BLaER1 (cell line): ENCODE results near the gene CGB1.

Experiments
- H3K27ac ChIP-seq: shearing (Covaris generic); formaldehyde crosslinking; 2 replicates; pipeline ENCODE4 v1.8.1; 2022
- H3K27me3 ChIP-seq: shearing (Covaris generic); formaldehyde crosslinking; 2 replicates; pipeline ENCODE4 v1.8.1; 2022
- H3K36me3 ChIP-seq: shearing (Covaris generic); formaldehyde crosslinking; 2 replicates; pipeline ENCODE4 v1.8.1; 2022
- H3K4me1 ChIP-seq: shearing (Covaris generic); formaldehyde crosslinking; 2 replicates; pipeline ENCODE4 v1.8.1; 2022
- H3K4me2 ChIP-seq: shearing (Covaris generic); formaldehyde crosslinking; 2 replicates; pipeline ENCODE4 v1.8.1; 2022
- H3K4me3 ChIP-seq: shearing (Covaris generic); formaldehyde crosslinking; 2 replicates; pipeline ENCODE4 v1.8.1; 2022
- H3K9ac ChIP-seq: shearing (Covaris generic); formaldehyde crosslinking; 2 replicates; pipeline ENCODE4 v1.8.1; 2022
- H3K9me3 ChIP-seq: shearing (Covaris generic); formaldehyde crosslinking; 2 replicates; pipeline ENCODE4 v1.8.1; 2022
- H4K20me1 ChIP-seq: shearing (Covaris generic); formaldehyde crosslinking; 2 replicates; pipeline ENCODE4 v1.8.1; 2022
- Cebpa-rat ChIP-seq: shearing (Covaris generic); IDR thresholded peaks from 2 replicates; pipeline ENCODE4 v1.8.1; 2022

Gene CGB1

DNA sequence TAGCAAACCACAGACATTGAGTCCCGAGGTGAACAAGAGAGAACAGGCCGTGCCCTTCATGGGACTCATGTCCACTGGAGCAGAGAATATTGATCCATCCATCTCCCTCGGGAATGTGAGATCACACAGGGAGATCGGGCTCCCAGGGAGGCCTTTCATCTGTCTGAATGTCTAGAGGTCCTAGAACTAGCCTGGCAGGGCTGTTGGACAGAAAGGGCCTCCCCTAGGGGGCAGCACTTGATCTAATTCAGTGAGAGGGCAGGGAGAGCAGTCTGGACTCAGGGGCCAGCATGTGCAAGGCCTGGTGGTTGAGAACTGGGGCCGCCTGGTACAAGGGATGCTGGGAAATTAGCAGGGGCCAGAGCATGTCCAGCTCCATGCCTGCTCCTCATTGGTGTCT is 38.7 kb downstream of the CGB1 start:
- Histone ChIP-seq H3K4me1 (peaks cover 23% of the 10 kb centered on the region), H4K20me1 (peaks cover 67% of the 10 kb centered on the region), H3K4me3 (no peak overlapping the region), H3K27me3 (no peaks in the 10 kb centered on the region), H3K4me2 (no peak overlapping the region), H3K27ac (no peak overlapping the region), H3K9me3 (no peaks in the 10 kb centered on the region), H3K9ac (no peak overlapping the region), H3K36me3 (peaks cover 54% of the 10 kb centered on the region)
- no peak for TF ChIP-seq Cebpa-rat

DNA sequence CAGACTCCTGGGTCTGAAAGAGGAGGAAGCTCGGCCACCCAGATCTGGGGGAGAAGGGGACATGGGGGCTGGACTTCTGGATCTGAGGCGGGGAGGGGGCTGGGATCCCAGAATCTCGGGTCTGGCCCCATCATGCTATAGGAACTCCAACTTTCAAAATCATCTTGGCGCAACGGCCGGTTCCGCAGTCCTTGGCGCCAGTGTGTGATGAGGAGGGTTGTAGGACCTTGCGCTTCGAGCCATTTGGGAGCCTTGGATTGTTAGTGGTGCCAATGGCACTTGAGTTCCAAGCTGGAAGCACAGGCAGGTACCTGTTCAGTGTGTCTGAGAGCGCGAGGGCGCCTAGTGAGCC is 42.7 kb downstream of the CGB1 start:
- Histone ChIP-seq H3K36me3 (peaks cover 26% of the 10 kb centered on the region), H3K9me3 (no peaks in the 10 kb centered on the region)

DNA sequence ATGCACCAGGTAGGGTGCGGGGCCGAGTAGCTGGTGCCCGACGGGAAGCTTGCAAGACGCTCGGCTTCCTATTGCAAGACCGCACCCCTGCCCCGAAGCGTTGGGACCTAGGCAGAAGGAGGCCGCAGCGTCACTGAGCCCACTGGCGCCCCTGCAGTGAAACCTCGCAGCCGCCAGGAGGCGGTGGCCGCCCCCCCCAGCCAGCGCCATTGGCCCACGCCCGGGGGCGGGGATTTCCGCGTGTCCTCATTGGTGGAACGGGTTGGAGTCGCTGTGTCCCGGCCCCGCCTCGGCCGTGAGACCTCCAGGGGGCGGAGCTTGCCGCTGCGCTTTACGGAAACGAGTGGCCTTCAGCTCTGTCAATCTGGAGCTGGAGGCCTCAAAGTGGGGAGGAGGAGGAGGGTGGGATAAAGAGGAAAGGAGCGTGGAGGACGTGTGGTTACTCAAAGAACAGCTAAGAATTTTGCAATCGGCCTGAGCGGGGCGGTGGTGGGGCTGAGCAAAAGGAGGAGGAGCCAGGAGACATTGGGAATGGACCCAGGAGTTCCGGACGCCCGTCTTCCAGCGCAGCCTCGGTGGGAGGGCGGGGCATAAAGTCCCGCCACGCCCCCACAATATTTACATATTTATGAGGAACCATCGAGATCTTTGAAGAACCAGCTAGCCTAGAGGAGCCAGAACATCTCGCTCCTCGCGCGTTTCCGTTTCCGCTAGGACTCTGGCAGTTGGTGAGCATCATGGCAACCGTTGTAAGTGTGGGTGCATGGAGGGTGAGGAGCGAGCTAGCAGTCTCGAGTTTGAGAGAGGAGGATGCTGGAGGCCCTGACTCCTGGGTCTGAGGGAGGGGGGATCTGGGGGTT is 43.3 kb downstream of the CGB1 start, which contains the start of the genes GYS1 and RUVBL2:
GYS1 (minus strand) TSS at position 135 of the 860 bp plus-strand sequence. CDS start 197 bp downstream, outside the sequence.
RUVBL2 (plus strand) TSS at position 713 of the 860 bp plus-strand sequence; CDS start at position 738, 25 bp downstream.
- Histone ChIP-seq H3K9ac (peak within 1 kb of the TSS; percentile 93), H3K36me3 (peaks cover 26% of the 10 kb centered on the region), H3K9me3 (no peaks in the 10 kb centered on the region), H3K27me3 (no peaks in the 10 kb centered on the region), H4K20me1 (peaks cover 42% of the 10 kb centered on the region), H3K27ac (peak within 1 kb of the TSS; percentile 92), H3K4me1 (peaks cover 61% of the 10 kb centered on the region), H3K4me3 (peak within 1 kb of the TSS; percentile 94), H3K4me2 (peak within 1 kb of the TSS; percentile 99)
- TF ChIP-seq Cebpa-rat: peak; percentile 78

More for the DNA sequence above, 42.7 kb downstream of the CGB1 start:
- H4K20me1 ChIP-seq: peaks cover 48% of the 10 kb centered on the region
- H3K27me3 ChIP-seq: no peaks in the 10 kb centered on the region
- H3K9ac ChIP-seq: peak overlapping the region; percentile 93
- peak overlapping the region; percentile 98 for H3K4me2 ChIP-seq
- H3K4me1 ChIP-seq: peaks cover 55% of the 10 kb centered on the region
- H3K4me3 ChIP-seq: peak overlapping the region; percentile 94
- peak overlapping the region; percentile 92 for H3K27ac ChIP-seq
- no peak for TF ChIP-seq Cebpa-rat

DNA sequence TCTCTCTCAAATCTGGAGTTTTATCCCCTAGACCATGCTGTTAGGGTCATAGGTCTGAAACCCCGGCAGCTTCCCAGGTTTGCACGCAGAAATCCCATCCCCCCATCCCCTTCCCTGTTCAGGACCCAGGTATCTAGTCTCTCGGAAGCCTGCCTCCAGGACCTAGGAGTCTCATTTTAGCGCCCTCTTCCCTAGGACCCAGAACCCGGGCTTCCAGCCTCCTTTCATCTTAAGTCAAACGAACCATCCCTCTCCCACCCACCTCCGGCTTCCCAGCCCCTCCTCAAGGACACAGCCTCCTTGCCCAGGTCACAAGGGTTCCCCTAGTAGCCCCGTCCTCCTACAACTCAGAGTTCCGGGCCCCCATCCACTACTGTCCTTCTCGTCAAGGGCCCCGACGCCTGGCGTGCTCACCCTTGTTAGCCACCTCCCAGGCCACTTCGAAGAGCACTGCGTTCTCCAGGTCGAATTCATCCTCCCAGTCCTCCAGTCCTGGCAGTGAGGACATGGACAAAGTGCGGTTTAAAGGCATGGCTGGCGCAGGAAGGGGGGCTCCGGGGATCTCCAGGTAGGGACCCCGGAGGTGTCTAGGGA is 44.0 kb downstream of the CGB1 start:
- H3K9ac ChIP-seq: peak overlapping the region; percentile 93
- peaks cover 34% of the 10 kb centered on the region for H4K20me1 ChIP-seq
- no peaks in the 10 kb centered on the region for H3K27me3 ChIP-seq
- H3K27ac ChIP-seq: peak overlapping the region; percentile 86
- TF ChIP-seq Cebpa-rat: no peak
- H3K4me2 ChIP-seq: peak overlapping the region; percentile 99
- peaks cover 66% of the 10 kb centered on the region for H3K4me1 ChIP-seq
- H3K9me3 ChIP-seq: no peaks in the 10 kb centered on the region
- peaks cover 31% of the 10 kb centered on the region for H3K36me3 ChIP-seq
- peak overlapping the region; percentile 94 for H3K4me3 ChIP-seq

DNA sequence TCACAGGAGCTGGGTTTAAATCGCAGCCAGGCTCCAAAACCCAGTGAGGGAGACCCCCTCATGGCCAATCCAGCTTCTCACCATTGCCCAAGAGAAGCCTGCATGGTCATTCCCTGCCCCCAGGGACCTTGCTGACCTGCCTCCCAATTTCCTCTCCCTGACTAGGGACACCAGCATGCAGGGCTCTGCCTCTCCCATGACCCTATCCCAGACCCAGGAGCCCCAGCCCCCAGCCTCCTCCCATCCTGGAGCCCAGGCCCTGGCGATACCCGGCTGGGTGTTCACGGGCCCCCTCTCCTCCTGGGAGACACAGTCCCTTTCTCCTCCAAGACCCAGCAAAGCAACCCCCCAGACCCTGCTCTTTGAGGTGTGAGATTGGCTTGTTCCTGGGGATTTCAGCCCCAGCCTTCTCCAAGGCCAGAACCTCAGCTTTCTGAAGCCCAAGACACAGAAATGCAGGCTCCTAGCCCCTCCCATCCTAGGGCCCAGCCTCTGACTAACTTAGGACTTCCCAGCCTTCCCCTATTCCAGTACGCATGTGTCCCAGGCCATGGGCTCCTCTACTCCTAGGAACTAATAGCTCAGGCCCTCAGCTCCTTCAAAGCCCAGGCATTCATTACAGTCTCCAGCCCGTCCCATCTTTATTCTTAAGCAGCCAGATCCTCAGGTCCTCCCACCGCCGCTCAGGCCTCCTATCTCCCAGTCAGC is 44.7 kb downstream of the CGB1 start:
- H3K9me3 ChIP-seq: no peaks in the 10 kb centered on the region
- peaks cover 34% of the 10 kb centered on the region for H3K36me3 ChIP-seq
- peak overlapping the region; percentile 94 for H3K4me3 ChIP-seq
- H3K9ac ChIP-seq: peak overlapping the region; percentile 93
- H4K20me1 ChIP-seq: peaks cover 28% of the 10 kb centered on the region
- H3K4me2 ChIP-seq: peak overlapping the region; percentile 99
- peaks cover 66% of the 10 kb centered on the region for H3K4me1 ChIP-seq
- peak overlapping the region; percentile 86 for H3K27ac ChIP-seq
- H3K27me3 ChIP-seq: no peaks in the 10 kb centered on the region
- no peak for TF ChIP-seq Cebpa-rat

DNA sequence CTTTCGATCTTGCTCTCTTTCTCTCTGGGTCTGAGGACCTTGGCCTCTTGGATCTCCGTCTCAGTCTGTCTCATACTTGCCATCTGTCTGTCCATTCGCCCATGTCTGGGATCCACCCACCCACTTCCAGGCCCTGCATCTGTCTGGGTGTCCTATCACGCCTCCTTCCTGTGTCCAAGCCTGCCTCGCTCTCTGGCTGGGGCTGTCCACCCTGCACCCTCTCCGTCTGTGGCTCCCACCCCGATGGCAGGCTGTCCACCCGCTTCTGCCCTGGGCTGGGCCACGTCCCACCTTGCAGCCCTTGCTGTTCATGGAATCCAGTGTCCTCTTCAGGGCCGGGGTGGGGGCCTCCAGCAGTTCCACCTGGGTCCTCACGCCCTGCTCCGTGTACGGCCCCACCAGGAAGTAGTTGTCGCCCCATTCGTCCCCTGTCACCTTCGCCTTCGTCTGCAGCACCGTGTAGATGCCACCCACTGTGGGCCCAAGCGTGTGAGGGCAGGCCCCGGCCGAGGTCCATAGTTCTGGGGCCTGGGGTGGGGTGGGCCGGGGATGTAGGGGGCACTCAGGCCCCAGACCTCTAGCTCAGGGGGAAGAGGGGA is 45.6 kb downstream of the CGB1 start:
- peak overlapping the region; percentile 99 for H3K4me2 ChIP-seq
- H3K27me3 ChIP-seq: no peaks in the 10 kb centered on the region
- H3K4me3 ChIP-seq: peak overlapping the region; percentile 94; the same call in 1 of the 2 replicates
- H3K36me3 ChIP-seq: peaks cover 39% of the 10 kb centered on the region
- peak overlapping the region; percentile 86 for H3K27ac ChIP-seq
- no peaks in the 10 kb centered on the region for H3K9me3 ChIP-seq
- H3K4me1 ChIP-seq: peaks cover 63% of the 10 kb centered on the region
- TF ChIP-seq Cebpa-rat: no peak
- H3K9ac ChIP-seq: peak overlapping the region; percentile 93
- H4K20me1 ChIP-seq: peaks cover 19% of the 10 kb centered on the region

DNA sequence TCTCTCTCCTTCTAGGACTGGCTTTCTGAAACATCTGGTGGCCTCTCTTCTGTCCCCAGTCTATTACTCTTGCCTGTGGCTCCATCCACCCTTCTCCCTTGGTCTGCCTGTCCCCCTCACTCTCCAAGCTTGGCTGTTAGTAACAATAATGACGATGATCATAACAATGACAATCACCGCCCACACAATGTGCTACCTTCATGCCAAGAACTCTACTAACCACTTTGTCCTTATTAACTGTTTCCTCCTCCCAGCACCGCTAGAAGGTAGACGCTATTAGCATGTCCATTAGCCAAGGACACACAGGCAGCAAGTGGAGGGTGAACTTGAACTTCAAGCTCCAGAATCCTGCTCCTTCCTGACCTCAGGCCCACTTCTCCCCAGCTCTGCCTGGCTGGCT is 46.3 kb downstream of the CGB1 start:
- peak overlapping the region; percentile 86 for H3K27ac ChIP-seq
- no peaks in the 10 kb centered on the region for H3K9me3 ChIP-seq
- H3K36me3 ChIP-seq: peaks cover 46% of the 10 kb centered on the region
- peaks cover 12% of the 10 kb centered on the region for H4K20me1 ChIP-seq
- peaks cover 56% of the 10 kb centered on the region for H3K4me1 ChIP-seq
- peak overlapping the region; percentile 93 for H3K9ac ChIP-seq
- H3K4me3 ChIP-seq: 0 out of 2 replicates have a peak overlapping the region, but pooled peaks have one; percentile 27
- no peaks in the 10 kb centered on the region for H3K27me3 ChIP-seq
- TF ChIP-seq Cebpa-rat: no peak
- peak overlapping the region; percentile 99 for H3K4me2 ChIP-seq

DNA sequence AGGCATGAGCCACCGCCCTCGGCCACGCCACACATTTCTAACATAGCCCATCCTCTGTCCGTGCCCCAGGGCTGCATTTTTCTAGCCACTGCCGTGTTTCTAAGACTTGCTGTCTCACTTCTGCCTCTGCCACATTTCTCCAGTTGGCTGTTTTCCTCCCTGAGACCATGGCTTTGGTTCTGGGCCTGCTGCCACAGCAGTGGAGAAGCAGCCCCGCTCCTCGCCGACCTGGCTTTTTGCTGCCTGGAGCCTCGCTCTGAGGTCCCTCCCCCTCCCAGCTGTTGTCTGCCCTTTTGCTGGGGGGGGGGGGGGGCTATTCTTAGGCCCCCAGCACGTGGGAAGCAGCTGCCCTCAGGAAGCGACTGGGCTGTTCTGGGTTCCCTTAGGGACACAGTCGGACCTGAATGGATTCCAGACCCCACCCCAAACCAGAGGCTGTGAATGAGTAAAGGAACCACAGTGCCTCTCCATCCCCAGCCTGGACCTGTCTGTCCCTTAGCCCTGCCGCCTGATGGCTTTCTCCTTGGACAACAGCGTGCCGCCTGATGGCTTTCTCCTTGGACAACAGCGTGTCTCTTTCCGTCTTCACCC is 46.9 kb downstream of the CGB1 start:
- H3K27me3 ChIP-seq: no peaks in the 10 kb centered on the region
- peaks cover 52% of the 10 kb centered on the region for H3K36me3 ChIP-seq
- peak overlapping the region; percentile 27; the same call in 1 of the 2 replicates for H3K4me3 ChIP-seq
- peak overlapping the region; percentile 93 for H3K9ac ChIP-seq
- H3K27ac ChIP-seq: peak overlapping the region; percentile 86
- H3K9me3 ChIP-seq: no peaks in the 10 kb centered on the region
- H3K4me1 ChIP-seq: peaks cover 50% of the 10 kb centered on the region
- peak overlapping the region; percentile 99 for H3K4me2 ChIP-seq
- H4K20me1 ChIP-seq: peaks cover 8% of the 10 kb centered on the region
- TF ChIP-seq Cebpa-rat: no peak

DNA sequence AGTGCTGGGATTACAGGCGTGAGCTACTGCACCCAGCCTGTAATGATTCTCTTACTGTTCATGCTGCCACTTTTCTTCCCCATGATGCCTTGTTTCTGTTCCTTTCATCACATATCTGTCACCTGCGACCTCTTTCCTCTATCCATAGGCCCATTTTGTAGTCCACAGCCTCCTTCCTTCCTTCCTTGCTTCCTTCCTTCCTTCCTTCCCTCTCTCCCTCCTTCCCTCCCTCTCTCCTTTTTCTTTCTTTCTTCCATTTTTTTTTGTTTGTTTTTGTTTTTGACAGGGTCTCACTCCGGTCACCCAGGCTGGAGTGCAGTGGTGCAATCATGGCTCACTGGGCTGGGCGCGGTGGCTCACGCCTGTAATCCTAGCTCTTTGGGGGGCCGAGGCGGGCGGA is 47.8 kb downstream of the CGB1 start:
- H3K27me3 ChIP-seq: no peaks in the 10 kb centered on the region
- peaks cover 62% of the 10 kb centered on the region for H3K36me3 ChIP-seq
- no peaks in the 10 kb centered on the region for H3K9me3 ChIP-seq
- H3K4me3 ChIP-seq: no peak overlapping the region
- peak overlapping the region; percentile 86 for H3K27ac ChIP-seq
- H3K9ac ChIP-seq: peak overlapping the region; percentile 93
- peak overlapping the region; percentile 99 for H3K4me2 ChIP-seq
- H3K4me1 ChIP-seq: peaks cover 43% of the 10 kb centered on the region
- H4K20me1 ChIP-seq: peaks cover 8% of the 10 kb centered on the region
- no peak for TF ChIP-seq Cebpa-rat
